Gastroesophageal sphincter (tissue), 3 donors: ENCODE measurements around the gene IFT122.

ENCODE experiments used
- CTCF ChIP-seq, 4 experiments: fragments of 200-600 bp in 2 of 4; fragments of 450-650 bp in 2 of 4; sonication (generic) in 1 of 4; IDR thresholded peaks; one replicate each; pipeline ENCODE4 v1.5.1; 2017 to 2019; ENCODE audit warnings: antibody characterized with exemption in 4 of 4, mild to moderate bottlenecking in 2 of 4, moderate library complexity in 2 of 4
- EP300 ChIP-seq: sonication (generic); formaldehyde crosslinking; IDR thresholded peaks from one replicate; pipeline ENCODE4 v1.6.1; 2017; ENCODE audit warnings: antibody characterized with exemption, mild to moderate bottlenecking
- POLR2A ChIP-seq, 2 donors: fragments of 450-650 bp; IDR thresholded peaks; one replicate each; pipeline ENCODE4 v1.6.1; 2017; ENCODE audit warnings: antibody characterized with exemption in 2 of 2, mild to moderate bottlenecking in 2 of 2, moderate library complexity in 1 of 2
- POLR2AphosphoS5 ChIP-seq: sonication (generic); formaldehyde crosslinking; IDR thresholded peaks from one replicate; pipeline ENCODE4 v1.6.1; 2017; ENCODE audit warnings: antibody characterized with exemption

- TF ChIP-seq POLR2A (IDR thresholded peaks at IDR 0.05) (no peak), CTCF (IDR thresholded peaks at IDR 0.05) (no peak), EP300 (no peak), POLR2AphosphoS5 (no peak)
These were observed 125.9 kb downstream of the IFT122 start for GRCh38 chr3:129565902-129566301.
